Hematopoietic multipotent progenitor cell treated with erythropoietin and hydrocortisone succinate and interleukin-3 and kit ligand, for 15 days (in vitro differentiated cells): ENCODE measurements around the gene GPR132.

Experiments
- DNase-seq: peaks from one replicate; pipeline ENCODE4 v3.0.0-alpha.2; 2015; ENCODE audit warnings: low spot score

GPR132 gene

DNA sequence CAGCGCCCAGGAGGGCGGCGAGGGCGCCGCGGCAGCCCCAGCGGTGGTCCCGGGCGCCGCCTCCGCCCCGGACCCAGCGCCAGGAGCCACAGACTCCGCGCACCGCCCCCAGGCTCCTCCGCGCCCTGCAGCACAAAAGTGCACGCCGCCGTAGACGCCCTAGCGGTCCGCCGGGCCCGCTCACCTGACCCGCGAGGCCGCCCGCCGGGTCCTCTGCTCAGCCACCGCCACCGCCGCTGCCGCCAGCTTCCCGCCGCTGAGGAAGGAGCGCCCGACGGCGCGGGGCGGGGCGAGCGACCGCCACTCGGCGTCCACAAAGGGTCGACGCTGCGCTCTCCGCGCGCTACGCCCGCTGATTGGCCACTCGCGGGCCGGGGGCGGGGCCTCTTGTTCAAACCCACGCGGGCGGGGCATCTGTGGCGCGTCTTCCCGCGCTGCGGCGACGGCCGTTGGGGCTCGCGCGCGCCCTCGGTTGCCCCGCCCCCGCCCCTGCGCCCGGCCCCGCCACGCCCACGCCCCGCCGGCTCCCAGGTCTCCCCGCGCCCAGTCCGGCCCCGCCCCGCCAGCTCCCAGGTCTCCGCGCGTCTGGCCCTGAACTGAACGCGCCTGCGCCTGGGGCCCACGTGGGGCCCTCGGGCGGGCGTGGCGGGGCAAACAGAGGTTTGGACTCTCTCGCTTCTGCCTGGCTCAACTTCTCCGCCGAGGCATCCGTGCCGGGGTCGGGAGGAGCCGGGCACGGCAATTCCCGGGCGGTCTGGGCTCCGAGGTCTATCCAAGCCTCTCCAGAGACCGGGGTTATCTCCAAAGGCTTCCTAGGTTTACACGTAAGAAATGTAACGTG, 44.2 kb downstream of the GPR132 start, which contains the start of gene CDCA4:
Gene CDCA4, minus strand, starts transcription at position 269 of the 841 bp plus-strand sequence. CDS start 9,154 bp downstream, outside the sequence.
- peak; percentile 97 for DNase-seq

DNA sequence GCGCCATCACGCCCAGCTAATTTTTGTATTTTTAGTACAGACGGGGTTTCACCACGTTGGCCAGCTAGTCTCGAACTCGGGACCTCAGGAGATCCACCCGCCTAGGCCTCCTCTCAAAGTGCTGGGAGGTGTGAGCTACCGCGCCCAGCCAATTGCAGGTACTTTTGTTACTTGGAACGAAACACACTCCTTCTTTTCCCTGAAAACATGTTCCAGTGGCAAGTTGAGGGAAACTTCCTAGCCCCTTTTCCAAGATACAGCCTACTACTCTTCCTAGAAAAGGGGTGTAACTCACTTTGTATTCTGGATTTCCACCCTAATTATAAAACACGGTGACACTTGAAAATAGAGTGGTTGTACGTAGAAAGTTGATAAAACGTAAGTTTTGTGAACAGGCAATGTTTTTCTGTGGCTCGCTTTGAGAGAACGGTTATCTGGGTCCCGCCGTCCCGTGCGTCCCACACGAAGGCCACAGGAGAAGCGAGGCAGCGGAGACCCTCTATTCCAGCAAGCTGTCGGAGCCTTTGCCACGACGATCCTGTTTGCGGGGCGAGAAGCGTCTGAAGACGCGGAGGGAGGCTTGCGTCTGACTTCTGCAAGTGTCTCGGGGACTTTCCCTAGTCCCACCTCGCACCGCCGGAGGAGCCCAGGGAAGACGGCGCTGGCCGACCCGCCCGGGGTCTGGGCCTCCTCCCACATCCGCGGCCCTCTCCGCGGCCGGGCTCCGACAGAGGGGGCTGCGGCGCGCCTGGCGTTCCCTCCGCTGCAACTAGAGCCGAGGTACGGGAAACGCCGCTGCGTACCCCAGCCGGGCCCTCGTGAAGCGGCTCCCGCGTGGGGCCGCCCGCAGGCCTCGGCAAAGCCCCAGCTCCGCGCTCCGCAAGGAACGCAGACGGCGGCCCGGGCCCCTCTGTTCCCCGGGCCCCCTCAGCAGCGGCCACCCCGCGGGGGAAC, 45.1 kb downstream of the GPR132 start:
- peak; percentile 32 for DNase-seq

DNA sequence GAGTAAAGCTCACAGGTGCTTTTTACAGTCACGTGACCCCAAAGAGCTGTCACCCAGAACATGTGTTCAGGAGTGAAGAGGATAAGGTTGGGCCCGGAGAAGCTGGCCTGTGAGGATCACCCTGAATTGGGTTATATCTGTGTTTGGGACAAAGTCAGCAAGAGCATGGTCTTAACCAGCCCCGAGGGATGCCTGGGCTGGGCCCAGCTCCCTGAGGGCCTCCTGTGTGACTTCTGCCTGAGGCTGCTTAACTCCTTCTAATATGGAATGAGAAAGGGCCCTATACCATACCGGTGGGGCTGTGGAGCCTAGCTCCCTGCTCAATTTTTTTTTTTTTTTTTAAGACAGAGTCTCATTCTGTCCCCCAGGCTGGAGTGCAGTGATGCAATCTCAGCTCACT, 46.8 kb downstream of the GPR132 start:
- DNase-seq, result no peak

DNA sequence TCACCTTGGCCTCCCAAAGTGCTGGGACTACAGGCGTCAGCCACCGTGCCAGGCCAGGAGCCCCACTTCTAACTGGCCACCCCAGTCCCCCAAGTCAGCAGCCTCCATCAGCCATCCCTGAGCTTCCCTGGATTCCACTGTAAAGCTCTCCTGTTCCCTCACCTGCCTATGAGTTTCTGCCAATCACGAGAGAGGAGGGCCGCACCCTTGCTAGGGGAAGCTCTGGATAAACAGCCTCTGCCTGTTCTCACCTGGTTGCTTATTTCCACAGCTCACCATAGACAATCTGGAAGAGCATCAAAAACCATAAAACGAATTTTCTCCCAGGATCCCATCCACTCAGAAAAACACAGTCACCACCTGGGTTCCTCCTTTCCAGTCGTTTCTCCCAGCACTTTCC, 49.3 kb downstream of the GPR132 start:
- DNase-seq, result no peak

DNA sequence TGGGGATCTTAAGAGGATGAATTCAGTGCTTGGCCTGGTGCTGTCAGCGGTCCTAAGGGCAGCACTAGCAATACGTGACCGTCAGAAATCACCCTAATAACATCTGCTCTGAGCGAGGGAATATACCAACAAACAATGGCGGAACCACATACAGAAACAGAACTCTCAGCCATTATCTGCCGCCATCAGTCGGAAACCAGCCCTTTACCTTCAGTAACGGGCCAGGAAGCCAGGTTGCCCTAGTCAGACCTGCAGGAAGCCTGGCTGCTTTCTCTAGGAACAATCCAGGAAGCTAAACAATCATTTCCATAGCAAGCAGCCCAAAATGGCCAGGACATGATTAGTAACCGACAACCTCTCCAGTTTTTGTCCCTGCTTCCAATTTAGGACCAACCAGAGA, 50.0 kb downstream of the GPR132 start:
- DNase-seq, result no peak

DNA sequence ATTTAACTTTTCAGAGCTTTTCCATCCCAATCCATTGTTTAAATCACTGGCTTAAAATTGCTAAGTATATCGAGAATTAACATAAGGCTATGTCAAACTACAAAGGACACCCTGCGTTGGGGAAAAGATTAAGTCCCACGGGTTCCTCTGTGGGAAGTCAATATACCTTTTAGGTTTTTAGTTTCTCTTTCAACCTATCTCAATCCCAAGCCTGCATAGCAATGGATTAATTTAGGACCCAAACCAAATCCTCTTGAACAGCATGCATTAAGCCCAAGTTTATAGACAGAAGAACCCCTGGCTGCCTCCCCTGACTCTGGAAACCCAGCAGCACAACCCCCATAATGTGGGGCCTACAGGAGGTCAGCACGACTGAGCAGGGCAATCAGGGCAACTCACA, 50.6 kb downstream of the GPR132 start:
- DNase-seq, result no peak

DNA sequence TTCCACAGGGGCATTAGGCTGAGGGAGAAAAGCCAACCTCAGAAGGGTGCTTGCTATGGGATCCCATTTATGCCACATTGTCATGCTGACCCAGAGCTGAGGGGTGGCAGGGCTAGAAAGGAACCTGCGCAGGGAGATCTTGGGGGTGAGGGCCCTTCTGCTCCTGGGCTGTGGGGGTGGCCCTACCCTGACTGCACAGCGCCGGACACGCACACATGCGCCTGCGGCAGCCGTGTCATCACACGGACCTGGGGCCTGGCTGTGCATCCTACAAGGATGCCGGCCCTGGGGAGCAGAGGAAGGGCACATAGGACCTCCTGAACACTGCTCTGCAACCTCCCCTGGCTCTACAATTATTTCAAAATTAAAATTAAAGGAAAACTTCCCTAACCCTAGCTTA, 51.2 kb downstream of the GPR132 start:
- DNase-seq, result no peak

DNA sequence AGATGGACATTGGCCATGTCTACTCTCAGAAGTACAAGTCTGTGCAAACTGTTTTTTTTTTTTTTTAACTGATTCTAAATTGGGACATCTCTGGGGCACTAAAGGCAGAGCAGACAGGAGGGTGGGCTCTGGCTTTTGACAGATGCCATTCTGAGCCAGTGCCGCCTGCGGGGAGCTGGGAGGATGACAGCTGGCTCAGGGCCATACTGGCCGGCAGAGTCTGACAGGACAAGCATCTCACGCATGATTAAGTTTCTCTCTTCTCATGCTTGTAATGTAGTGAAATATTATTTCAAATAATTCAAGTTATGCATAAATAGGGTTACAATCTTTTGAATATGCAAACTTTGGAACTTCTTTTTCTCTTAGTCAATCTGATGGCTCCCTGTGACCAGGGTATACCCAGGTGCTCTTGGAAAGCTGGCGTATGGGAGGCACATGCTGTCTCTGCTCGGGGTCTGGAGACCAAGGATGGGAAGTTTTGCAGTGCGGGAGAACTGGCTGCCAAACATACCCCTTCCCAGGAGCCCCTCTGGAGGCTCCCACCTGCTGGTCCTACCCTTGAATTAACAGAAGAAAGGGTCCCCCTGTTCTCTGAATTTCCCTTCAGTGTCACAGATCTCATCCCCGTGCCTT, 52.0 kb downstream of the GPR132 start:
- DNase-seq, result no peak

DNA sequence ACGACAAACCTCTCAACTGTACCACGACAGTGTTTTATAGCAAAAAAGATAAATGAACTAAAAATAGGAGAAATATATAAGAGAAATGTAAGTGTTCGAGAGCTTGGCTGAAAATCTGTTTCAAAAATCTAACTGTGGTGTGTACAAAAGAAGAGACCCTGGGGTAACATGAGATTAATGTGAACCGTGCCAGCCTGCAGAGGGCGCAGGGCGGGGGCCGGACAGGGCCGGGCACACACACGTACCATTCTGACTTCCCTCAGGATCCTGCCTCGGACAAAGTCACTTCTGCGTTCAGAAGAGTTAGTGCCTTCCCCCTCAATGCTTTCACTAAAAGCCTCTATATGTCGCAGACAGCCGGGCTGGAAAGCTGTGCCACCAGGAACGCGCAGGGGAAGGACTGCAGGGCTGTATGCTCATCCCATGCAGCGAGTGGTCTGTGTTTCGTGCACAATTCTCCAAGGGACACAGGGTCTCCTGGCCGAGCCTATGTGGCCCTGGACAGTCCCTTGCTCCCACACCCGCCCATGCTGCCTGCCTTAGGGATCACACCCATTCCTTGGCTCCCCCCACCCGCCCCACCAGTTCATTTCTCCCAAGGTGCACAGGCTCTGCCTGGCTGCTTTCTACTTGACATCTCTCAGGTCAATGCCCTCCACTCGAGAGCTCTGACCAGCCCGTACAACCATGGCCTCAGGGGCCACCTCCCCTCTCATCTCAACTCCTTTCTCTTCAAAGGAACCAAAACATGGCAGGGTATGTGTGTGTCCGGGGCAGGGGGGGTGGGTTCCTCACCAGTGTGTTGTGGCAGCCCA, 52.9 kb downstream of the GPR132 start:
- no peak for DNase-seq

DNA sequence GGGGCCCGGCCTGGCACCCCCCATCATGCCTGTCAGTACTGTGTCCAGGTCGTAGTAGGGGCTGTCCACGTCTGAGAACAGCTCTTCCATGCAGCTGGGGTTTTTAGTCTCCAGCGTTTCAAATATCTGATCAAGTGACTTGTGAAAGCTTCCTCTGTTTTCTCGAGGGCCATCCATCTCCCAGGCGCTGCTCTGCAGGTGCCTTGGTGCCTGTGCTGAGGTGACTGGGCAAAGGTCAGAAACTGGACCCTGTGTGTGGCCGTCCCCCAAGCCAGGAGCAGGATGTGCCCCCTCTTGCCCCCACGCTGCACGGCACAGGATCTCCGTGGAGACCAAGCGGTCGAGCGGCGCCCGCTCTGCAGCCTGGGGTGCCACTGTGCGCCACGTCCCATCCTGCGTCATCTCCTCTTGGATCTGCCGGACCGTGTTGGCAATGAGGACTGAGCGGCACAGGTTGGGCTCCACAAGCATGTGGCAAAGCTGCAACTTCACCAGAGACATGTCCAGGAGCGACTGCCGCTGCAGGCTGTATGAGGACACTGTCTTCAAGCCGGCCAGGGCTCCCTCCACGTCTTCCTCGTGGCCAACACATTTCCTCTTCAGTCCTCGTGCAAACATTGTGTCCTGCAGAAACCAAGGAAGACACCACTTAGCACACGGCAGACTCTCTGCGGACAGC, 53.8 kb downstream of the GPR132 start:
- no peak for DNase-seq

DNA sequence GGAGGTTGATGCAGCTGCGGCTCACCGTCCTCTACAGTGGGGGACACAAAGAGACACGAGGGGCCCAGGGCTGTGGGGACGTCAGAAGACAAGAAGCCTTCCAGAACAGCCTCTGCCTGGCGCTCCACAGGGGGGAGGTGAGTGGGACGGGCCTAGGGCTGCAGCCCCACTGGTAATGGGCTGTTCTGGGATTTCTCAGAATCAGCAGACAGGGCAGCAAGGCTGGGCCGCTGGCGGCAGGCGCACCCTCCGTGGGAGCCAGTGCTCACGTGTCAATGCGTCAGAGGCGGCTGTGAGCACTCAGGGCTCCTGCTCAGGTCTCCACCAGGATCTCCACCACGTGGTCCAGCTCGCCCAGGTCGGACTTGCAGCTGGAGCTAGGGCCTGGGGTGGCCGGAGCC, 54.3 kb downstream of the GPR132 start:
- DNase-seq, result no peak

DNA sequence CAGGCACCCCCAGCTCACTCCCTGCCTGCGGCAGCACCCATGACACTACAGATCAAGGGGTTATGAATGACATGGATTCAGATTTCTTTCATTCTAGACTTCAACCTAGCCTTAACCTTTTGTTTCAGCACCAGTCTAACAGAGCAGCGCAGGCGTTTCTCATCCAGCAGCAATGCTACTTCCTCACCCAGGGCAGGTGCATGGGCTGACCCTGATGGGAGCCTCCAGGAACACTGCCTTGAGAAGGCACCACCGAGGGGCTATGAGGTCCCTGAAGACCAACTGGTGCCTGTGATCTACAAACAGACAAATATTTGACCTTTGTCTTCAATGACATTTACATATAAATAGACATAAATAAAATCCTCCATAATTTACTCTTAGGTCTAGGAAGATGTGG, 55.1 kb downstream of the GPR132 start:
- DNase-seq, result no peak

DNA sequence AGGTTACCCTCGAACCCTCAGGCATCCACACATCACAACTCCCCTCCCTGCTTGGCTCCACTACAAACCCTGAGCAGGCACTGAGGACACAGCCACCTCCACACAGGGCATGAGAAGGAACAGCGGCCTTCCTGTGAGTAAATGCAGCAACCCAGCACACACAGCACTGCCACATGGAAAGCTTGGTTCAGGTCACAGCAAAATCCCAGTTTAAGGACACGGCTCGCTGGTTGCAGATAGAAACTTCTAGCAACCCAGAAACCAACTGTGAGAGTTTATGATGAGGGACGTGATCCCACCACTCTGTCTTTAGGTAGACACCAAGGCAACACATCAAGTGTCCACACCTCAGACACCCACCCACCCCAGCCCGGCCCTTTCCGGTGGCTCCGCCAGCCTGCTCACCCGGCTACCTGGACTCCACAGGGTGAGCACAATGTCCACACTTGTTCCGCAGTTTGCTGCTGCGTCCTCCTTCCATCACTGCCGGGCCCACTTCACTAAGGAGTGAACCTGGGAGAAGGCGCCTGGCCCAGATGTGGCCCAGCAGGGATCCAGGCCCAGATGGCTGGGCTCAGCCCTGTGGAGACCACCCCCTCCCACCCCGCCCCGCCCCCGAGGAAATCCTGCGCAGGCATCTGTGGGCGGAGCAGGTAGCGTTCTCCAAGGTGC, 57.5 kb downstream of the GPR132 start:
- DNase-seq, result no peak

DNA sequence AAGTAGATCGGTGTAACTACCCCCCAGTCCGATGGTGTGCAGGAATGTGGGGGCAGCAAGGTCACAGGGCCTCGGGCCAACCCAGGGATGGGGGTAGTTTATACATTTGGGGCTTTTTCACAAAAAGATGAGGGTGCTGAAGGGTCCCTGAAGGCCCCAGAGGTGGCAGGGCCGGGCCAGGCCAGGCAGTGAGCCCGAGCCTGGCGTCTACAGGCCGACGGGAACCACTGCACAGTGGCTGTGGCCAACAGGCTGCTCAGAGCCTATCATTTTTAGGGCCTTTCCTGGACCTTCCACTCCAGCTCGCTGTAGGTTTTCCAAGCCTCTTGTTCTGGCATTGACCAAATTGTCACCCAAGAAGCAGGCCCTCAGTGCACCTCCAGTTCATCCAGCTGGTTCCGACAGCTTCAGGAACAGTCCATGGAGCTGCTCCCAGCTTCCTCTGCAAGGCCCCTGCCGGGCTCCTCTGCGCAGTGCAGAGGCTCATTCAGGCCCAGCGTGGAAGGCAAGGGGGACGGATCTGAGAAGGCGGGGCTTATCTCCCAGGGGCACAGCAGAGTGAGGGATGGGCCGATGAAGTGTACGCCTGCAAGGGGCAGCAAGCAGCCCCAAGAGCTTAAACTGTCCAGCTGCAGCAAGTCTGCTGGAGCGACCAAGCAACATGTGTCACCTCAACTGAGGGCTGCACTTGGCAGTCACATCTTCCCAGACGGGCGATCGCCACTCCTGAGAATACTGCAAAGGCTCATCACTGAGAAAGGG, 58.2 kb downstream of the GPR132 start:
- DNase-seq, result no peak

DNA sequence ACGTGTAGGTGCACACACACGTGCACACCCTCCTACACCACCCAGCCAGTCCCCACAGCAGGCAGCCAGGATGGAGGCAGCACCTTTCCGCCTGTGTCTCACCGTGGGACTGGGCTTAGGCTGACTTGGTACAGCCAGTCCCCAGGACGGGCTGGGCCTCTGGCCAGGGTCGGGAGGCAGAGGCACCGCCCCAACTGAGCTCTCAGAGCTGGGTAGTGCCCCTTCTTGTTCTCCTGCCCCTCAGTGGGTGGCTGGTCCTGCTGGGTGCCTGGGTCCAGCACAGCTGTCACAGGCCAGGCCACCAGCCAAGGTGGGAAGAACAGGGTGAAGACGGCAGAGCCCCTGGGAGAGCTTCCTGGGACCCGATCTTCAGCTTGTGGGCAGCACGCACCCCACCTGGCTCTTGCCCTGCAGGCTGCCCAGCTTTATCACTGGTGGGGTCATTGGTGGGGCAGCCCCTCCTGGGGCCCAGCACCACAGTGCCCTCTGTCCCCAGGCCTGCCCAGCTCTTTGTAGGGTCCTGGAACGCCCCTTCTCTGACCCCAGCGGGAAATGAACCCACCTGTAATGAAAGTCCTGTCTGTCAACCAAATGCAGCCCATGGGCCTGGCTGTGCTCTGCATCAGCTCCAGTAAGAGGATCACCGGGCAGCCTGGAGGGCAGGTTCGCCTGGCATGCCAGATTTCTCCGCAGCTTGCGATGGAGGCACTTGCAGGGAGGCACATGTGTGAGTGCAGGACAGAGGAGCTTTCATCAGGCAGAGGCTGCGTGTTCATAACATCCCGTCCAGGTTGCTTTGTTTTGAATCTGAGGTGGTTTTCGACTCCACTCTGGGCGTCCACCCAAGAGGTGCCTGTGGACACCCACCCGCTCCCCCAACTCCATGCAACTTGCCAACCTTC, 59.0 kb downstream of the GPR132 start:
- no peak for DNase-seq

DNA sequence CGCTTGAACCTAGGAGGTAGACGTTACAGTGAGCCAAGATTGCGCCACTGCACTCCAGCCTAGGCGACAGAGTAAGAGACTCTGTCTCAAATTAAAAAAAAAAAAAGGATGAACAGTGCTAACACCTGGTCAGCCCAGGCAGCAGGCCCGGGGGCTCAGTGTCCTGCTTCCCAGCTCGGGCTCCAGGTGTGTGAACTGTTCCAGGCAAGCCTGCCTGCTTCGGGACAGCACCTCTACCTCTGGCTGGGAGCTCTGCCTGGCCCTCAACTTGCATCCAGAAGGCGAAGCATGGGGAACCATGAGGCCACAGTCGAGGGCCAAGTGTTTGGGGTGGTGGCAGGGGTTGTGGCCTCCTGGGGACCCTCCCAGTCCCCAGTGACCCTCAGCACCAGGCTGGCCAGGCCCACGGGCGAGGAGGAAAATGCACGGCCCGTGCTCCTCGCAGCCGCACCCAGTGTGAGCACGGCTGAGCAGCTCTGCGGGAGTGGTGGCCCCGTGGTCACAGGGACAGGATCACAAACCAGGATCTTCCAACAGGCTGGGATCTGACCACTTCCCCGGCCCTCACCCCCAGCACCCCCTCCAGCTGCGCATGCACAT, 59.8 kb downstream of the GPR132 start:
- DNase-seq, result no peak
